DLD1 (cell line): ENCODE data around the gene CALN1.
"Not testable (repeated sequence)": the region's sequence is repeated elsewhere in the genome, so short reads cannot be mapped to it uniquely, and the experiment has no call there.

ENCODE experiments used
- in situ Hi-C: cut with HindIII; loops from 2 replicates; pipeline ENCODE4 v1.10.0; 2017; ENCODE audit warnings: low sequenced_read_pairs

The CALN1 gene

GRCh38 chr7:71769326-71769725 lies 642.8 kb downstream of the CALN1 start:
- in situ Hi-C loops: no loop called here

- in situ Hi-C loops: no loop called here
Measured at GRCh38 chr7:71768450-71768849, 643.7 kb downstream of the CALN1 start.

- in situ Hi-C loops: no loop called here
Measured at GRCh38 chr7:71766016-71766415, 646.1 kb downstream of the CALN1 start.

GRCh38 chr7:71761336-71761735 lies 650.8 kb downstream of the CALN1 start:
- in situ Hi-C loops: no loop called here

- in situ Hi-C loops: no loop called here
Measured at GRCh38 chr7:71754828-71755227, 657.3 kb downstream of the CALN1 start.

GRCh38 chr7:71753956-71754664 lies 658.0 kb downstream of the CALN1 start:
- in situ Hi-C loops: no loop called here

GRCh38 chr7:71753236-71753635 lies 658.9 kb downstream of the CALN1 start:
- in situ Hi-C loops: no loop called here

- in situ Hi-C loops: no loop called here
Measured at GRCh38 chr7:71752171-71752935, 659.8 kb downstream of the CALN1 start.

GRCh38 chr7:71750290-71750689 lies 661.8 kb downstream of the CALN1 start:
- in situ Hi-C loops: no loop called here

- in situ Hi-C loops: no loop called here
Measured at GRCh38 chr7:71746006-71746405, 666.1 kb downstream of the CALN1 start.

- in situ Hi-C loops: no loop called here
Measured at GRCh38 chr7:71740174-71740560, 672.0 kb downstream of the CALN1 start.

GRCh38 chr7:71739520-71740173 lies 672.5 kb downstream of the CALN1 start:
- in situ Hi-C loops: no loop called here

GRCh38 chr7:71737931-71738540 lies 674.1 kb downstream of the CALN1 start:
- in situ Hi-C loops: not testable (repeated sequence)

GRCh38 chr7:71735961-71736556 lies 676.1 kb downstream of the CALN1 start:
- in situ Hi-C loops: no loop called here

GRCh38 chr7:71733107-71733870 lies 678.8 kb downstream of the CALN1 start:
- in situ Hi-C loops: no loop called here

- in situ Hi-C loops: no loop called here
Measured at GRCh38 chr7:71731740-71732139, 680.4 kb downstream of the CALN1 start.
